HUDEP-2 (cell line): Measurements from ENCODE around the gene GLIPR1L2.
A peak's percentile ranks its signal among the peaks of the same experiment; 100 is the strongest.

Experiments
- DNase-seq, 76 experiments: peaks; one replicate each; lab custom pipeline; 2025; ENCODE audit not compliant: unreplicated experiment in 76 of 76; lab: John Stamatoyannopoulos, UW

The GLIPR1L2 gene

GRCh38 chr12:75474116-75474515 lies 83.2 kb downstream of the GLIPR1L2 start:
- DNase-seq = no peak

GRCh38 chr12:75476071-75476470 lies 85.2 kb downstream of the GLIPR1L2 start:
- DNase-seq = no peak

GRCh38 chr12:75477137-75477536 lies 86.2 kb downstream of the GLIPR1L2 start:
- DNase-seq = no peak

- no peak for DNase-seq
Measured at GRCh38 chr12:75478116-75478794, 87.4 kb downstream of the GLIPR1L2 start.

GRCh38 chr12:75479963-75480461 lies 89.1 kb downstream of the GLIPR1L2 start:
- no peak for DNase-seq

- DNase-seq = peak in 6 of 76 experiments; percentile 1 to 35 (median 6)
Measured at GRCh38 chr12:75480469-75480949, 89.6 kb downstream of the GLIPR1L2 start, which contains the start of gene GLIPR1. TSS of gene GLIPR1 (plus strand) at chr12:75480755. CDS start at chr12:75480881, 126 bp downstream.

- peak in 1 of 76 experiments; percentile 7 for DNase-seq
Measured at GRCh38 chr12:75481013-75481705, 90.3 kb downstream of the GLIPR1L2 start.

GRCh38 chr12:75481774-75482173 lies 90.9 kb downstream of the GLIPR1L2 start:
- no peak for DNase-seq
